Stomach (tissue), 9 donors: ENCODE measurements around the gene MCCD1. TPM values are rescaled to one million over a fixed set of nuclear protein-coding genes. Genes with fewer than 3 reads are reported as not detected.

Source experiments
- DNase-seq, 2 donors: peaks; one replicate each; pipeline versions ENCODE4 v3.0.0 to v3.0.0-alpha.2; 2013 to 2019
- H3K27ac ChIP-seq, 5 donors: fragments of 200-600 bp in 4 of 5; sonication (generic) in 4 of 5; one replicate each; pipeline ENCODE4 v1.5.1; 2013 to 2019; ENCODE audit warnings: mild to moderate bottlenecking in 1 of 5, moderate library complexity in 1 of 5
- H3K27me3 ChIP-seq, 3 donors: fragments of 200-600 bp; sonication (generic); one replicate each; pipeline ENCODE4 v1.5.1; 2017 to 2019; ENCODE audit warnings: mixed run types in 1 of 3
- H3K36me3 ChIP-seq, 4 donors: fragments of 200-600 bp; sonication (generic); 1 replicate in 3 of 4; 2 replicates in 1 of 4; pipeline ENCODE4 v1.5.1; 2016 to 2019
- H3K4me1 ChIP-seq, 4 donors: fragments of 200-600 bp; sonication (generic); one replicate each; pipeline ENCODE4 v1.5.1; 2016 to 2019
- H3K4me3 ChIP-seq, 4 donors: fragments of 200-600 bp; sonication (generic) in 3 of 4; one replicate each; pipeline ENCODE4 v1.5.1; 2016 to 2019; ENCODE audit warnings: mild to moderate bottlenecking in 1 of 4
- H3K9me3 ChIP-seq, 4 donors: fragments of 200-600 bp; sonication (generic); one replicate each; pipeline ENCODE4 v1.5.1; 2016 to 2019
- EP300 ChIP-seq: sonication (generic); formaldehyde crosslinking; IDR thresholded peaks from one replicate; pipeline ENCODE4 v1.6.1; 2017; ENCODE audit warnings: antibody characterized with exemption
- POLR2A ChIP-seq, 4 donors: fragments of 450-650 bp; IDR thresholded peaks; one replicate each; pipeline ENCODE4 v1.6.1; 2016; ENCODE audit warnings: antibody characterized with exemption in 4 of 4, control low read depth in 2 of 4, mild to moderate bottlenecking in 1 of 4, moderate library complexity in 1 of 4
- POLR2AphosphoS5 ChIP-seq, 3 donors: sonication (generic); formaldehyde crosslinking; IDR thresholded peaks; one replicate each; pipeline ENCODE4 v1.6.1; 2016; ENCODE audit warnings: antibody characterized with exemption in 3 of 3
- WGBS, 5 donors: extraction: QIAGEN DNeasy Blood & Tissue Kit in 3 of 5; methylation state at CpG; one replicate each; pipeline versions ENCODE4 v1.1.5 to v1.1.7; 2013 to 2018; 5-methylcytosine and 5-hydroxymethylcytosine counted together
- intact Hi-C: fragments of 100-400 bp; cut with DNase I; formaldehyde crosslinking; loops from one replicate; pipeline ENCODE4 v1.15.1; 2023; ENCODE audit warnings: low total_unique reads
- polyA plus RNA-seq, 3 donors: library from polyadenylated mRNA; stranded (reverse); fragments of 200-250 nt; gene quantifications; one replicate each; pipeline ENCODE4 v1.2.3, GENCODE V29; 2013
- total RNA-seq, 5 donors: library from RNA; depleted of rRNA; stranded (reverse); fragments of >200 nt; gene quantifications; one replicate each; pipeline versions ENCODE4 v1.1.0 to v1.2.3, GENCODE V29; 2014 to 2016
- TF ChIP-seq, protein P1 (sequence below), 7 experiments: fragments of 450-650 bp in 4 of 7; fragments of 200-600 bp in 3 of 7; sonication (generic) in 3 of 7; IDR thresholded peaks; one replicate each; pipeline ENCODE4 v1.5.1; 2016 to 2019; ENCODE audit warnings: antibody characterized with exemption in 7 of 7, control low read depth in 2 of 7, mild to moderate bottlenecking in 1 of 7
- donor health status: healthy with polysubstance abuse.
- donor health status: Bipolar disorder and iron deficiency.
- donor health status: healthy.

Gene MCCD1
- total and polyA plus RNA-seq, 8 donors, result not detected

DNA sequence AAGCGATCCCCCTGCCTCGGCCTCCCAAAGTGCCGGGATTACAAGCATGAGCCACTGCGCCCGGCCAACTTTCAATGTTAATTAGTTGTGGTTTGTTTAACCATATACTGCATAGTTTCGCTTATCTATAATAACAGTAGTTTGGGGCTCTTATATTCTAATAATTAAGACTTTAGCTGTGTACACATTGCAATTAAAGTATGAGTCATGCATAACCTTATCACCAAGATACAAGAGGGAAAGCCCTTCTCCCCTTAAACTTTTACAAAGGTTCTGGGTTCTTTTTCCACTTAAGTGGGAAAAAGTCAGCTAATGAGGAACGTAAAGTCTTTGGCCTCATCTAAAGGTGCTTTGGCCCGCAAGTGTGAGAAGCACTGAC, 3.2 kb upstream of the MCCD1 start:
- WGBS, 5 donors, result 57 to 65% (median 61%) methylated on average over 8 of the region's 8 CpGs
- no peak for TF ChIP-seq POLR2AphosphoS5 (IDR thresholded peaks at IDR 0.05)
- TF ChIP-seq, protein P1, sequence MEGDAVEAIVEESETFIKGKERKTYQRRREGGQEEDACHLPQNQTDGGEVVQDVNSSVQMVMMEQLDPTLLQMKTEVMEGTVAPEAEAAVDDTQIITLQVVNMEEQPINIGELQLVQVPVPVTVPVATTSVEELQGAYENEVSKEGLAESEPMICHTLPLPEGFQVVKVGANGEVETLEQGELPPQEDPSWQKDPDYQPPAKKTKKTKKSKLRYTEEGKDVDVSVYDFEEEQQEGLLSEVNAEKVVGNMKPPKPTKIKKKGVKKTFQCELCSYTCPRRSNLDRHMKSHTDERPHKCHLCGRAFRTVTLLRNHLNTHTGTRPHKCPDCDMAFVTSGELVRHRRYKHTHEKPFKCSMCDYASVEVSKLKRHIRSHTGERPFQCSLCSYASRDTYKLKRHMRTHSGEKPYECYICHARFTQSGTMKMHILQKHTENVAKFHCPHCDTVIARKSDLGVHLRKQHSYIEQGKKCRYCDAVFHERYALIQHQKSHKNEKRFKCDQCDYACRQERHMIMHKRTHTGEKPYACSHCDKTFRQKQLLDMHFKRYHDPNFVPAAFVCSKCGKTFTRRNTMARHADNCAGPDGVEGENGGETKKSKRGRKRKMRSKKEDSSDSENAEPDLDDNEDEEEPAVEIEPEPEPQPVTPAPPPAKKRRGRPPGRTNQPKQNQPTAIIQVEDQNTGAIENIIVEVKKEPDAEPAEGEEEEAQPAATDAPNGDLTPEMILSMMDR (IDR thresholded peaks at IDR 0.05), result no peak
- TF ChIP-seq POLR2A (IDR thresholded peaks at IDR 0.05), result no peak
- TF ChIP-seq EP300, result no peak
- no peaks in the 10 kb centered on the region for H3K27me3 ChIP-seq
- no peaks in the 10 kb centered on the region for H3K9me3 ChIP-seq
- no peak overlapping the region for H3K4me3 ChIP-seq
- H3K36me3 ChIP-seq, result peaks cover 10 to 14% (median 12%) of the 10 kb centered on the region in 4 donors
- intact Hi-C loops, result no loop called here
- peaks cover 0 to 6% (median 3%) of the 10 kb centered on the region in 4 donors for H3K4me1 ChIP-seq
- no peak for DNase-seq
- no peak overlapping the region for H3K27ac ChIP-seq

DNA sequence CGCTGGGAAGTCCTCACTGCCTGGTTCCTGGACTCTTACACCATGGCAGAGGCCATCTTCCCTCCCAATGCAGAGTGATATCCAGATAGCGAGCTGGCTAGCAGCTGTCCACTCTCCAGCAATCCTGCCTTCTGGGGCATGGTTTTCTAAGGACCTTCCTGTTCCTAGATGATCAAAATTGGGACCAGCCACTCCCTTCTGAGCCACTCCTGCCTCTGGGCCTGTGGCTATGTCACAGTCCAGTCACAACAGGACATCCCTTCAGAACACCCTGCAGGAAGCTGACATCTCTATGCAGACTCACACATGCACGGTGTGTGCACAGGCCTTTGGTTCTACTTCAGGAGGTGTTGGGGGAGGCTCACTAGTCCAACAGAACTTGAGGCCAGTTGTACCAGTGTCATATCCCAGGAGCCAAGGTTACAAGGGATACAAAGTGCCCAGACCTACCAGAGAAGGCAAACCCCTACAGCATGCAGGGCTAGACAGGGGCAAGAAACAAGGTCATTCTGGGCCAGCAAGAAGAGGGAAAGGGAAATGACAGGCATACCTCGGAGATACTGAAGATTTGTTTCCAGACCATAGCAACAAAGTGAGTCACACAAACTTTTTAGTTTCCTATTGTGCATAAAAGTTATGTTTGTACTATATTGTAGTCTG, 2.7 kb upstream of the MCCD1 start:
- no peak overlapping the region for H3K27ac ChIP-seq

DNA sequence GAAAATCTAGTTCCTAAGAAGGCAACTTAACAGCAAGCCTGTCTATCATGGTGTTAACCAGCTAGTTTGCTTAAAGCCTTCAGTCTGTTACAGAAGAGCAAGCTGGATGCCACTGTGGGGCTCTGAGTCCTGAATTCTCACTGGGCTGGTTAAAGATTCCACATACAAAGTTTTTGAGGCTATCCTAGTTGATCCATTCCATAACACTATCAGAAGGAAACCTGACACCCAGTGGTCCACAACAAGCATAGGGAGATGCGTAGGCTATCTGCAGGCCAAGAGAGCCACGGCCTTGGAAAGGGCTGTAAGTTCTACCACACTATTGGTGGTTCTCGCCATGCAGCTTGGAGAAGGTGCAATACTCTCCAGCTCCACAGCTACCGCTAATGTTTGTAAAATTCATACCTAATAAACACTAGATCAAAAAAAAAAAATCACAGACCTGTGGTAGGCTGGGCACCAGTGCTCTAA, 420 bp upstream of the MCCD1 start:
- WGBS, 5 donors, result 76 to 86% (median 82%) methylated on average over 4 of the region's 4 CpGs
- H3K27ac ChIP-seq, result peak overlapping the region in 1 of 5 donors; percentile 16
- no peak overlapping the region for H3K4me3 ChIP-seq
- peaks cover 36 to 42% (median 40%) of the 10 kb centered on the region in 4 donors for H3K36me3 ChIP-seq
- intact Hi-C loops, result no loop called here
- no peaks in the 10 kb centered on the region for H3K9me3 ChIP-seq
- no peak for DNase-seq
- no peak for TF ChIP-seq POLR2AphosphoS5 (IDR thresholded peaks at IDR 0.05)
- TF ChIP-seq, protein P1 (IDR thresholded peaks at IDR 0.05), result no peak
- no peak for TF ChIP-seq EP300
- no peak for TF ChIP-seq POLR2A (IDR thresholded peaks at IDR 0.05)
- peaks cover 0 to 12% (median 3%) of the 10 kb centered on the region in 4 donors for H3K4me1 ChIP-seq
- no peaks in the 10 kb centered on the region for H3K27me3 ChIP-seq

More for the DNA sequence above, 2.7 kb upstream of the MCCD1 start:
- H3K36me3 ChIP-seq, result peaks cover 15 to 19% (median 17%) of the 10 kb centered on the region in 4 donors
- H3K4me3 ChIP-seq, result no peak overlapping the region
- no peaks in the 10 kb centered on the region for H3K9me3 ChIP-seq
- no peak for DNase-seq
- intact Hi-C loops, result no loop called here
- TF ChIP-seq POLR2AphosphoS5 (IDR thresholded peaks at IDR 0.05), result no peak
- TF ChIP-seq POLR2A (IDR thresholded peaks at IDR 0.05), result no peak
- TF ChIP-seq, protein P1 (IDR thresholded peaks at IDR 0.05), result no peak
- no peak for TF ChIP-seq EP300
- peaks cover 0 to 6% (median 3%) of the 10 kb centered on the region in 4 donors for H3K4me1 ChIP-seq
- H3K27me3 ChIP-seq, result no peaks in the 10 kb centered on the region
- WGBS, 5 donors, result 56 to 67% (median 62%) methylated on average over 4 of the region's 4 CpGs

DNA sequence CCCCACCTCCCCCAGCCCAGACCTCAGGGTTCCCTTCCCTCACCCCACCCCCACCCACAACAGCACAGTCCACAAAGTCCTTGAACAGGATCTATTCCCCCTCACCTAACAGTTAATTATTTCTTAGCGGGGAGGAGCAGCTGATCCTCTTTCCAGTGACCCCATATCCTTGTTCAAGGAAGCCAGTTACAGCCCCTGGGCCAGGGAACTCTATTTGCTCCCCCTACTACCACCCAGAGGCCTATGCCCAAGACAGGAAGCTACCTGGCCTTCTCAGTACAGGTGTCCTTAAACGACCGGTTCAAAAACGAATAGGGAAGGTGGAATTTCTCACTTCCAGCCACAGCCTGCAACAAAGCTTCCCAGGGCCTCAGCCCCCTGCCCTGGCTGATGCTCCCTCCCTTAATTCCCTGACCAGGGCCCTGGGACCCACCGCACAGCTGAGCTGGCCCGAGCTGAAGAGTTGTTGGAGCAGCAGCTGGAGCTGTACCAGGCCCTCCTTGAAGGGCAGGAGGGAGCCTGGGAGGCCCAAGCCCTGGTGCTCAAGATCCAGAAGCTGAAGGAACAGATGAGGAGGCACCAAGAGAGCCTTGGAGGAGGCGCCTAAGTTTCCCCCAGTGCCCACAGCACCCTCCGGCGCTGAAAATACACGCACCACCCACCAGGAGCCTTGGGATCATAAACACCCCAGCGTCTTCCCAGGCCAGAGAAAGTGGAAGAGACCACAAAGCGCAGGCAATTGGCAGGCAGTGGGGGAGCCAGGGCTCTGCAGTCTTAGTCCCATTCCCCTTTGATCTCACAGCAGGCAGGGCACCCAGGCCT, 778 bp downstream of the MCCD1 start:
- intact Hi-C loops, result no loop called here
- H3K4me3 ChIP-seq, result no peak overlapping the region
- H3K27me3 ChIP-seq, result no peaks in the 10 kb centered on the region
- no peak for DNase-seq
- peaks cover 0 to 12% (median 6%) of the 10 kb centered on the region in 4 donors for H3K4me1 ChIP-seq
- H3K27ac ChIP-seq, result peak overlapping the region in 1 of 5 donors; percentile 17
- WGBS, 5 donors, result 47 to 58% (median 51%) methylated on average over 11 to 12 of the region's 12 CpGs
- peaks cover 48 to 54% (median 52%) of the 10 kb centered on the region in 4 donors for H3K36me3 ChIP-seq
- H3K9me3 ChIP-seq, result no peaks in the 10 kb centered on the region
- TF ChIP-seq, protein P1 (IDR thresholded peaks at IDR 0.05), result no peak
- TF ChIP-seq POLR2AphosphoS5 (IDR thresholded peaks at IDR 0.05) (peak in 1 of 3 donors; percentile 23), POLR2A (IDR thresholded peaks at IDR 0.05) (no peak)
